ENCODE data around the gene MYOZ3. TPM values are rescaled to one million over a fixed set of nuclear protein-coding genes. Genes with fewer than 3 reads are reported as not detected.

MYOZ3 gene
- total RNA-seq, 1 donor from 2014 or later, result 4.6 TPM

DNA sequence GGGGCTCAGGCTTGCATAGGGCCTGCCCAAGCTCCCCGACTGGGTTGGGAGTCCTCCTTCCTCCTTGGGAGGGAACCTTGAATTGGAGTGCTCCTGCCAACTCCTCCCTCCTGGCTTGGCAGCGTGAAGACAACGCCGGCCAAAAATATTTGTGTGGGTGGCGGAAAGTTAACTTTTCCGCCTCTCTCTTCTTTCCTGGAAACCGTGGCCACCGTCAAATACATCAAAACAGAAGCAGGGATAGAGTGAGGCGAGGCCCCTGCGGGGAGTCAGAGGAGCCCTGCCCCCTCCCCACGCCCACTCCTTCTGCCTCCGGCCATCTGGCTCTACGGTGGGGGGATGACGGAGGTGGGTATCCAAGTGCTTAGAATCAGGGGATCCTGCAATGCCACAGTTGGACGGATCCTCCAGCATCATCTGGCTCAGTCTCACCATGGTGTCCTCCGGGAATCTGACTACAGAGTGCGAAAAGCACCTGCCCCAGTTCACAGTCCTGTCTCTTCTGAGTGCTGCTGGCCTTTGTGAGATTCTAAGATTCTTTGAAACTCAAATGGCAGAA lies 45.8 kb upstream of the MYOZ3 start:
- DNase-seq (ENCODE audit: low read depth), result no peak
- Histone ChIP-seq H3K36me3 (ENCODE audit: control insufficient read depth, insufficient read depth, low read length) (no peaks in the 10 kb centered on the region), H3K4me3 (ENCODE audit: low read depth, low read length) (no peak overlapping the region), H3K27me3 (ENCODE audit: control insufficient read depth, insufficient read depth, low read length) (peaks cover 25% of the 10 kb centered on the region)
- TF ChIP-seq, protein P1, sequence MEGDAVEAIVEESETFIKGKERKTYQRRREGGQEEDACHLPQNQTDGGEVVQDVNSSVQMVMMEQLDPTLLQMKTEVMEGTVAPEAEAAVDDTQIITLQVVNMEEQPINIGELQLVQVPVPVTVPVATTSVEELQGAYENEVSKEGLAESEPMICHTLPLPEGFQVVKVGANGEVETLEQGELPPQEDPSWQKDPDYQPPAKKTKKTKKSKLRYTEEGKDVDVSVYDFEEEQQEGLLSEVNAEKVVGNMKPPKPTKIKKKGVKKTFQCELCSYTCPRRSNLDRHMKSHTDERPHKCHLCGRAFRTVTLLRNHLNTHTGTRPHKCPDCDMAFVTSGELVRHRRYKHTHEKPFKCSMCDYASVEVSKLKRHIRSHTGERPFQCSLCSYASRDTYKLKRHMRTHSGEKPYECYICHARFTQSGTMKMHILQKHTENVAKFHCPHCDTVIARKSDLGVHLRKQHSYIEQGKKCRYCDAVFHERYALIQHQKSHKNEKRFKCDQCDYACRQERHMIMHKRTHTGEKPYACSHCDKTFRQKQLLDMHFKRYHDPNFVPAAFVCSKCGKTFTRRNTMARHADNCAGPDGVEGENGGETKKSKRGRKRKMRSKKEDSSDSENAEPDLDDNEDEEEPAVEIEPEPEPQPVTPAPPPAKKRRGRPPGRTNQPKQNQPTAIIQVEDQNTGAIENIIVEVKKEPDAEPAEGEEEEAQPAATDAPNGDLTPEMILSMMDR (IDR thresholded peaks at IDR 0.05; ENCODE audit: insufficient read depth, low read length, poor library complexity, severe bottlenecking), result no peak

DNA sequence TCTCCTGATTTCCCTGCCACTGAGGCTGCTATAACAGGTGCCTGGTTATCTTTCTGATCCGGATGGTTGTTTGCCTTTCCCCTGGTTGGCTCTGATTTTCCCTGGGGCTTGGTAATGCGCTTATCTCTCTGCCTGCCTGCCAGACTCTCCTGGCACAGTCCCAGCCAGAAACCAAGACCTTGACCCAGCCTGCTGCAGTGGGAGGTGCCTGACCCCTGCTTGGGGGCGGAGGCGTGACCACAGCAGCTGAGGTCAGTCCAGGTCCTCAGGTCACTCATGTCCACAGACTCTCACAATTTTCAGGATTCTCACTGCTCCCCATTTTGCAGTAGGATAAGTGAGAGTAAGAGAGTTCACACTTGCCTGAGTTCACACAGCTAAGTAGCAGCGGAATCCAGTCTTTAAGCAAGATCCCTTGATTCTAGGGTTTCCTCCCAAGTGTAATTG lies 45.0 kb upstream of the MYOZ3 start:
- H3K36me3 ChIP-seq (ENCODE audit: control insufficient read depth, insufficient read depth, low read length), result no peaks in the 10 kb centered on the region
- H3K4me3 ChIP-seq (ENCODE audit: low read depth, low read length), result no peak overlapping the region
- no peak for DNase-seq (ENCODE audit: low read depth)
- TF ChIP-seq, protein P1 (IDR thresholded peaks at IDR 0.05; ENCODE audit: insufficient read depth, low read length, poor library complexity, severe bottlenecking), result no peak
- H3K27me3 ChIP-seq (ENCODE audit: control insufficient read depth, insufficient read depth, low read length), result peaks cover 24% of the 10 kb centered on the region

DNA sequence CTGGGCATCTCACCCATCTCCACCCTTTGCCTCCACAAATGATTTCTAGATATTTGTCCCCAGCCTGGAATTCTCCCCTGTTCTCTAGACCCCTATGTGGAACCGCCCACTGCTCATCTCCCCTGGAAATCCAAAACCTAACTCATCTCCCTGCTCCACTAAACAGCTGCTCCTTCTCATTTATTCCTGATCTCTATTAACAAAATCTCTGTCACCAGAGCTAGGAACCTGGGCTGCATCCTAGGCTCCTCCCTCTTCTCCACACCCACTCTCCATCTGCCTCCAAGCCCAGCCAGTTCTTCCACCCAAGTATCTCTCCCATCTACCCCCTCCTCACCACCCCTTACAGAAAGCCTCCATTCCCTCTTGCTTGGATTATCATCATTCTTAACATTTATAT lies 44.5 kb upstream of the MYOZ3 start:
- no peak for DNase-seq (ENCODE audit: low read depth)
- H3K4me3 ChIP-seq (ENCODE audit: low read depth, low read length), result no peak overlapping the region
- TF ChIP-seq, protein P1 (IDR thresholded peaks at IDR 0.05; ENCODE audit: insufficient read depth, low read length, poor library complexity, severe bottlenecking), result no peak
- H3K36me3 ChIP-seq (ENCODE audit: control insufficient read depth, insufficient read depth, low read length), result no peaks in the 10 kb centered on the region
- peaks cover 23% of the 10 kb centered on the region for H3K27me3 ChIP-seq (ENCODE audit: control insufficient read depth, insufficient read depth, low read length)

DNA sequence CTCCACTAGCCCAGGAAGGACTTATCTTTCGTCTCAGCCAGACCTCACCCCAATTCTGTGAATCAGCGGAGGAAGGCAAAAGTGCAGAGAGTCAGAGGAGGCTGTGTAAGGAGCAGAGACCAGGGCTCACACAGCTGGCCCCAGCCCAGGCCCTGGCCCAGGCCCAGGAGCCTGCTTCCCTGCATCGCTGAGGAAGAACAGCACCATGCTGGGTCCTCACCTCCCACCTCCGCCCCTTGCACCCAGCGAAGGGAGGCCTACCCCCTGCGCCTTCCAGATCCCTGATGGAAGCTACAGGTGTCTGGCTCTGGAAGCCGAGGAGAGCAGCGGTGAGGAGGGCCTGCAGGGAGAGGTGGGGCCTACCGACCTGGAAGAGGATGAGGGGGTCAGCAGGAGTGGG lies 42.9 kb upstream of the MYOZ3 start:
- no peaks in the 10 kb centered on the region for H3K36me3 ChIP-seq (ENCODE audit: control insufficient read depth, insufficient read depth, low read length)
- no peak for DNase-seq (ENCODE audit: low read depth)
- TF ChIP-seq, protein P1 (IDR thresholded peaks at IDR 0.05; ENCODE audit: insufficient read depth, low read length, poor library complexity, severe bottlenecking), result no peak
- no peak overlapping the region for H3K4me3 ChIP-seq (ENCODE audit: low read depth, low read length)
- H3K27me3 ChIP-seq (ENCODE audit: control insufficient read depth, insufficient read depth, low read length), result peaks cover 18% of the 10 kb centered on the region

DNA sequence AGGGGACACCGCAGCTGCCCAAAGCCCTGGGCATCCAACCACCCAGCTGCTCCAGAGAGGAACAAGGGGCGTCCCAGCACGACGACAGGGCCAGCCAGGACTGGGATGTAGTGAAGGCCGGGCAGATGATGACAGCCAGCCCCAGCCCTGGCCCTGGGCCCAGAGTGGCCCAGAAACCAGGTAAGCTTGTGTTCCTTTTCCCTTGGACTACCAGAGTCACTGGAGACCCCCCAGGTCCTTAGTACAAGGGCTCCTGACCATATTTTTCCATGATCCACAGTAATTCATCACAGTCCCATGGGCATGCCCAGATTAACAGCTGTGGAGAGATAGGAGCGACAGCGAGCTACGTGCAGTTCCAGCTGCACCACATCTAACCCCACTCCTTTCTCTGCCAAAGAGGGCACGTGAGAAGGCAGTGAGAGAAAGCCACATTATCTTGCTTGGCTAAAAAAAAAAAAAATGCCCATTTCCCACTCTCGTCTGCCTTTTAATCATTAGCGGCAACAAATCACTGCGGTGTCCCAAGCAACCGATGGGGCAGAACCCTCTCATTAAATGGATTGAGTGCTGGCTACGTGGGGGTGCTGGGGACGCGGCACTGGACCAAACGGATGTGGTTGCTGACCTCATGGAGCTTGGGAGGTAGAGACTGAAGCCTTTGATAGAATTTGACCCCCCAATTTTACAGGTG lies 42.3 kb upstream of the MYOZ3 start:
- Histone ChIP-seq H3K27me3 (ENCODE audit: control insufficient read depth, insufficient read depth, low read length) (peaks cover 15% of the 10 kb centered on the region), H3K36me3 (ENCODE audit: control insufficient read depth, insufficient read depth, low read length) (no peaks in the 10 kb centered on the region), H3K4me3 (ENCODE audit: low read depth, low read length) (no peak overlapping the region)
- TF ChIP-seq, protein P1 (IDR thresholded peaks at IDR 0.05; ENCODE audit: insufficient read depth, low read length, poor library complexity, severe bottlenecking), result no peak
- DNase-seq (ENCODE audit: low read depth), result peak; percentile 75

Measured in kidney epithelial cell (primary cell).